ENCODE measurements around the gene SEC24B. TPM values are rescaled to one million over a fixed set of nuclear protein-coding genes. Genes with fewer than 3 reads are reported as not detected.

SEC24B gene
- total RNA-seq, 1 experiment from 2014 or later = 17.6 TPM

GRCh38 chr4:109436504-109436903, 2.9 kb downstream of the SEC24B start:
- Histone ChIP-seq H3K4me3 (ENCODE audit: low read depth in 2 of 2, low read length in 2 of 2) (no peak overlapping the region), H3K27me3 (ENCODE audit: control insufficient read depth, insufficient read depth, low read length) (no peaks in the 10 kb centered on the region), H3K27ac (ENCODE audit: low read length) (no peak overlapping the region), H3K36me3 (ENCODE audit: control insufficient read depth, insufficient read depth, low read length) (no peaks in the 10 kb centered on the region), H3K9me3 (ENCODE audit: control insufficient read depth, insufficient read depth, low read depth, low read length) (no peaks in the 10 kb centered on the region), H3K4me1 (ENCODE audit: control insufficient read depth, insufficient read depth, low read length) (peaks cover 8% of the 10 kb centered on the region)
- no peak for DNase-seq (ENCODE audit: low read depth, low spot score)
- intact Hi-C loops (cut with micrococcal nuclease; ENCODE audit: unreplicated experiment) = no loop called here
- CTCF ChIA-PET = no interaction called here
- TF ChIP-seq, protein P1, sequence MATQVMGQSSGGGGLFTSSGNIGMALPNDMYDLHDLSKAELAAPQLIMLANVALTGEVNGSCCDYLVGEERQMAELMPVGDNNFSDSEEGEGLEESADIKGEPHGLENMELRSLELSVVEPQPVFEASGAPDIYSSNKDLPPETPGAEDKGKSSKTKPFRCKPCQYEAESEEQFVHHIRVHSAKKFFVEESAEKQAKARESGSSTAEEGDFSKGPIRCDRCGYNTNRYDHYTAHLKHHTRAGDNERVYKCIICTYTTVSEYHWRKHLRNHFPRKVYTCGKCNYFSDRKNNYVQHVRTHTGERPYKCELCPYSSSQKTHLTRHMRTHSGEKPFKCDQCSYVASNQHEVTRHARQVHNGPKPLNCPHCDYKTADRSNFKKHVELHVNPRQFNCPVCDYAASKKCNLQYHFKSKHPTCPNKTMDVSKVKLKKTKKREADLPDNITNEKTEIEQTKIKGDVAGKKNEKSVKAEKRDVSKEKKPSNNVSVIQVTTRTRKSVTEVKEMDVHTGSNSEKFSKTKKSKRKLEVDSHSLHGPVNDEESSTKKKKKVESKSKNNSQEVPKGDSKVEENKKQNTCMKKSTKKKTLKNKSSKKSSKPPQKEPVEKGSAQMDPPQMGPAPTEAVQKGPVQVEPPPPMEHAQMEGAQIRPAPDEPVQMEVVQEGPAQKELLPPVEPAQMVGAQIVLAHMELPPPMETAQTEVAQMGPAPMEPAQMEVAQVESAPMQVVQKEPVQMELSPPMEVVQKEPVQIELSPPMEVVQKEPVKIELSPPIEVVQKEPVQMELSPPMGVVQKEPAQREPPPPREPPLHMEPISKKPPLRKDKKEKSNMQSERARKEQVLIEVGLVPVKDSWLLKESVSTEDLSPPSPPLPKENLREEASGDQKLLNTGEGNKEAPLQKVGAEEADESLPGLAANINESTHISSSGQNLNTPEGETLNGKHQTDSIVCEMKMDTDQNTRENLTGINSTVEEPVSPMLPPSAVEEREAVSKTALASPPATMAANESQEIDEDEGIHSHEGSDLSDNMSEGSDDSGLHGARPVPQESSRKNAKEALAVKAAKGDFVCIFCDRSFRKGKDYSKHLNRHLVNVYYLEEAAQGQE (IDR thresholded peaks at IDR 0.05; ENCODE audit: insufficient read depth in 1 of 2, low read depth in 2 of 2, low read length in 1 of 2) = no peak
- TF ChIP-seq, protein P2, sequence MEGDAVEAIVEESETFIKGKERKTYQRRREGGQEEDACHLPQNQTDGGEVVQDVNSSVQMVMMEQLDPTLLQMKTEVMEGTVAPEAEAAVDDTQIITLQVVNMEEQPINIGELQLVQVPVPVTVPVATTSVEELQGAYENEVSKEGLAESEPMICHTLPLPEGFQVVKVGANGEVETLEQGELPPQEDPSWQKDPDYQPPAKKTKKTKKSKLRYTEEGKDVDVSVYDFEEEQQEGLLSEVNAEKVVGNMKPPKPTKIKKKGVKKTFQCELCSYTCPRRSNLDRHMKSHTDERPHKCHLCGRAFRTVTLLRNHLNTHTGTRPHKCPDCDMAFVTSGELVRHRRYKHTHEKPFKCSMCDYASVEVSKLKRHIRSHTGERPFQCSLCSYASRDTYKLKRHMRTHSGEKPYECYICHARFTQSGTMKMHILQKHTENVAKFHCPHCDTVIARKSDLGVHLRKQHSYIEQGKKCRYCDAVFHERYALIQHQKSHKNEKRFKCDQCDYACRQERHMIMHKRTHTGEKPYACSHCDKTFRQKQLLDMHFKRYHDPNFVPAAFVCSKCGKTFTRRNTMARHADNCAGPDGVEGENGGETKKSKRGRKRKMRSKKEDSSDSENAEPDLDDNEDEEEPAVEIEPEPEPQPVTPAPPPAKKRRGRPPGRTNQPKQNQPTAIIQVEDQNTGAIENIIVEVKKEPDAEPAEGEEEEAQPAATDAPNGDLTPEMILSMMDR (IDR thresholded peaks at IDR 0.05) = no peak
- no peak for TF ChIP-seq SIN3A (IDR thresholded peaks at IDR 0.05; ENCODE audit: borderline replicate concordance, insufficient read depth, low read depth, low read length)
- no TSS peak for BruUV-seq (replicated peaks)
- in situ Hi-C loops (cut with HindIII; ENCODE audit: low pct_unique_long_range_greater_than_20kb, low sequenced_read_pairs) = no loop called here
- POLR2A ChIA-PET = no interaction called here
- no peak for ATAC-seq

DNA sequence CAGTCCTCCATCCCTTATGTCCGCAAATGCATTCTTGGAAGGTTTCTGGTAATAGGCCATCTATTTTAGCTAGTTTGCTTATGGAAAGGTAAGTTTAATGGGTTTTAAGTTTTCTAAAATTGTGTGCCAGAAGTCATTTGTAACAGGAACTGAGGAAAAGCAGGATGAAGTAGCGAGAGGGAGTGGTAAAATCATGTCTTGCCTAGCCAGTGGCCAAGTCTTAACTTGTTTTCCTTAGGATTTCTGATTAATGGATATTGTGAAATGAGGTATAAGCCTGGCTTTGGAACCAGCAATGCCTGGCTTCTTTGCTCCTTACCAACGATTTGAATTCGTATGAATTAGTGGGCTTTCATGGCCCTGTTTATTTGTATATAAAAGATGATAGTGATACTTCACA, 7.3 kb downstream of the SEC24B start:
- H3K9me3 ChIP-seq (ENCODE audit: control insufficient read depth, insufficient read depth, low read depth, low read length) = no peaks in the 10 kb centered on the region
- TF ChIP-seq TCF7L2 (IDR thresholded peaks at IDR 0.05; ENCODE audit: low read depth, low read length) = no peak
- no peak for TF ChIP-seq SIN3A (IDR thresholded peaks at IDR 0.05; ENCODE audit: borderline replicate concordance, insufficient read depth, low read depth, low read length)
- TF ChIP-seq POLR2AphosphoS5 (IDR thresholded peaks at IDR 0.05; ENCODE audit: low read depth, low read length) = no peak
- TF ChIP-seq, protein P2 (IDR thresholded peaks at IDR 0.05) = no peak
- TF ChIP-seq, protein P1 (IDR thresholded peaks at IDR 0.05; ENCODE audit: insufficient read depth in 1 of 2, low read depth in 2 of 2, low read length in 1 of 2) = no peak
- H3K27me3 ChIP-seq (ENCODE audit: control insufficient read depth, insufficient read depth, low read length) = no peaks in the 10 kb centered on the region
- CTCF ChIA-PET = no interaction called here
- ATAC-seq = no peak
- H3K27ac ChIP-seq (ENCODE audit: low read length) = no peak overlapping the region
- H3K36me3 ChIP-seq (ENCODE audit: control insufficient read depth, insufficient read depth, low read length) = no peaks in the 10 kb centered on the region
- no peak for DNase-seq (ENCODE audit: low read depth, low spot score)
- POLR2A ChIA-PET = interaction anchor here (0.5 kb wide), 1 partner anchor 288 kb away, joined by 12 read pairs; no protein-coding TSS in a partner anchor
- in situ Hi-C loops (cut with HindIII; ENCODE audit: low pct_unique_long_range_greater_than_20kb, low sequenced_read_pairs) = no loop called here
- peaks cover 12% of the 10 kb centered on the region for H3K4me1 ChIP-seq (ENCODE audit: control insufficient read depth, insufficient read depth, low read length)
- intact Hi-C loops (cut with micrococcal nuclease; ENCODE audit: unreplicated experiment) = no loop called here
- BruUV-seq (replicated peaks) = no TSS peak
- H3K4me3 ChIP-seq (ENCODE audit: low read depth in 2 of 2, low read length in 2 of 2) = no peak overlapping the region

All from Panc1 (cell line).